Fibroblast of pulmonary artery (primary cell): Measurements from ENCODE around the gene MYO5C.

Experiments
- DNase-seq: peaks from one replicate; pipeline ENCODE4 v3.0.0-alpha.2; 2010; ENCODE audit warnings: low read depth
- H3K4me3 ChIP-seq: replicated peaks from 2 replicates; pipeline ENCODE4 v1.5.1; 2011; ENCODE audit warnings: low read depth, mild to moderate bottlenecking, control low read depth, low read length, moderate library complexity
- CTCF ChIP-seq: IDR thresholded peaks from 2 replicates; pipeline ENCODE4 v1.5.1; 2011; ENCODE audit warnings: mild to moderate bottlenecking, control low read depth, low read length, inconsistent platforms; ENCODE audit errors: missing control alignments

MYO5C gene

GRCh38 chr15:52278135-52278534 lies 17.5 kb downstream of the MYO5C start:
- H3K4me3 ChIP-seq, result no peak overlapping the region
- DNase-seq, result no peak
- no peak for TF ChIP-seq CTCF

GRCh38 chr15:52277575-52277974 lies 18.0 kb downstream of the MYO5C start:
- H3K4me3 ChIP-seq, result no peak overlapping the region
- no peak for TF ChIP-seq CTCF
- no peak for DNase-seq

GRCh38 chr15:52276256-52276770 lies 19.3 kb downstream of the MYO5C start:
- H3K4me3 ChIP-seq, result no peak overlapping the region
- DNase-seq, result no peak
- TF ChIP-seq CTCF, result no peak

- H3K4me3 ChIP-seq, result no peak overlapping the region
- DNase-seq, result no peak
- no peak for TF ChIP-seq CTCF
Measured at GRCh38 chr15:52263563-52264282, 31.9 kb downstream of the MYO5C start.

- TF ChIP-seq CTCF, result no peak
- no peak overlapping the region for H3K4me3 ChIP-seq
- no peak for DNase-seq
Measured at GRCh38 chr15:52262364-52262763, 33.2 kb downstream of the MYO5C start.

GRCh38 chr15:52261498-52262242 lies 33.9 kb downstream of the MYO5C start:
- DNase-seq, result peak; percentile 87
- H3K4me3 ChIP-seq, result no peak overlapping the region

More at GRCh38 chr15:52261498-52262242, 33.9 kb downstream of the MYO5C start:
- TF ChIP-seq CTCF, result no peak
